ENCODE results near the gene ZBTB25.

- TF ChIP-seq CHD2 (IDR thresholded peaks at IDR 0.05; ENCODE audit: low read length, partially characterized antibody) (no peak), FOXM1 (IDR thresholded peaks at IDR 0.05; ENCODE audit: low read depth) (no peak), CTCF (IDR thresholded peaks at IDR 0.05) (no peak), NFIC (IDR thresholded peaks at IDR 0.05; ENCODE audit: borderline replicate concordance) (no peak)
Measured at GRCh38 chr14:64419003-64419402, 84.6 kb downstream of the ZBTB25 start.

Data from SK-N-SH (cell line).